Measurements from ENCODE around the gene TEDC1.

The TEDC1 gene

DNA sequence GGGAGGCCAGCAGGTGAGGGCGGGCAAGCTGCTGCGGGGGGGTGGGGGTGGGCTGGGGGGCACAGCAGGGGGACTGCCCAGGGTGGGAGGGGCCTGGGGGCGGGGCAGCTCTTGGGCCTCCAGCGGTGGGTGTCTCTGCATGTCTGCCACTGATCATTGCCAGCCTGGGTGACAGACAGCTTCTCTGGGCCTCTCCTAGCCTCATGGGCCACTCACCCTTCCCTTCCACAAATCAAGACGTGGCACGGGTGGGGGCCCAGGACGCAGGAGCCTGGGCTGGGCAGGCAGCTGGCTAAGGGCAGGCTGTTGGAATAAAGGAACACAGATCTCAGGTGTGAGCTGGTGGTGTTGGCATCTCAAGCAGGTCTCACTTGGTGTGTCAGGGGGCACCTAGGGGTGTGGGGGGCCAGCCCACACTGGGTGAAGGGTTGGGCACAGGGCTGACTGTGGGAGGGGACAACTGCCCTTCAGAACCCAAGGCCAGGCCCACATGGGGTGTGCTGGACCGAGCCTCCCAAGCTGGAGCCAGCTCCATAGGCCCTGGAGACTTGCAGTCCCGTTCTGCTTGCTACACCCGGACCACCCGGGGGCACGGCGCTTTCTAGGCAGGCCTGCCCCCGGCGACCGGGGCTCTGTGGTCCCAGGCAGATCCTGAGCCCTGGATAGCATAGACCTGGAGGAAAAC, 3.0 kb downstream of the TEDC1 start:
- Histone ChIP-seq H3K4me1 (peaks cover 6 to 23% (median 16%) of the 10 kb centered on the region in 10 experiments), H3K4me2 (no peak overlapping the region), H3K9ac (no peak overlapping the region; a peak in 1 of 22 replicates), H3K36me3 (peaks cover 0 to 50% (median 12%) of the 10 kb centered on the region in 11 experiments; a peak in 14 of 22 replicates), H3K27ac (no peak overlapping the region), H4K20me1 (peaks cover 0 to 70% (median 17%) of the 10 kb centered on the region in 11 experiments; a peak in 17 of 22 replicates), H3K4me3 (no peak overlapping the region), H3K27me3 (no peaks in the 10 kb centered on the region), H3K9me3 (replicated peaks in 1 of 11) (no peaks in the 10 kb centered on the region)
- TF ChIP-seq Cebpa-rat (IDR thresholded peaks at IDR 0.05), result no peak

GRCh38 chr14:105494606-105494929, 3.5 kb downstream of the TEDC1 start:
- Histone ChIP-seq H3K9ac (no peak overlapping the region; a peak in 1 of 22 replicates), H4K20me1 (peaks cover 0 to 70% (median 13%) of the 10 kb centered on the region in 11 experiments; a peak in 17 of 22 replicates), H3K4me3 (no peak overlapping the region), H3K9me3 (replicated peaks in 1 of 11) (no peaks in the 10 kb centered on the region), H3K27ac (no peak overlapping the region), H3K4me2 (no peak overlapping the region), H3K27me3 (no peaks in the 10 kb centered on the region), H3K4me1 (peaks cover 1 to 18% (median 11%) of the 10 kb centered on the region in 10 experiments; a peak in 18 of 20 replicates), H3K36me3 (peaks cover 0 to 52% (median 12%) of the 10 kb centered on the region in 11 experiments; a peak in 14 of 22 replicates)
- no peak for TF ChIP-seq Cebpa-rat (IDR thresholded peaks at IDR 0.05)

- Histone ChIP-seq H3K4me3 (no peak overlapping the region), H3K4me2 (no peak overlapping the region), H3K27me3 (no peaks in the 10 kb centered on the region), H4K20me1 (peaks cover 0 to 78% (median 13%) of the 10 kb centered on the region in 11 experiments; a peak in 17 of 22 replicates), H3K9me3 (replicated peaks in 1 of 11) (no peaks in the 10 kb centered on the region), H3K27ac (no peak overlapping the region), H3K36me3 (peaks cover 0 to 52% (median 12%) of the 10 kb centered on the region in 11 experiments; a peak in 14 of 22 replicates), H3K4me1 (peaks cover 0 to 13% (median 10%) of the 10 kb centered on the region in 10 experiments; a peak in 17 of 20 replicates), H3K9ac (no peak overlapping the region; a peak in 1 of 22 replicates)
- TF ChIP-seq Cebpa-rat (IDR thresholded peaks at IDR 0.05), result no peak
Observed at GRCh38 chr14:105495101-105495989, 4.3 kb downstream of the TEDC1 start.

DNA sequence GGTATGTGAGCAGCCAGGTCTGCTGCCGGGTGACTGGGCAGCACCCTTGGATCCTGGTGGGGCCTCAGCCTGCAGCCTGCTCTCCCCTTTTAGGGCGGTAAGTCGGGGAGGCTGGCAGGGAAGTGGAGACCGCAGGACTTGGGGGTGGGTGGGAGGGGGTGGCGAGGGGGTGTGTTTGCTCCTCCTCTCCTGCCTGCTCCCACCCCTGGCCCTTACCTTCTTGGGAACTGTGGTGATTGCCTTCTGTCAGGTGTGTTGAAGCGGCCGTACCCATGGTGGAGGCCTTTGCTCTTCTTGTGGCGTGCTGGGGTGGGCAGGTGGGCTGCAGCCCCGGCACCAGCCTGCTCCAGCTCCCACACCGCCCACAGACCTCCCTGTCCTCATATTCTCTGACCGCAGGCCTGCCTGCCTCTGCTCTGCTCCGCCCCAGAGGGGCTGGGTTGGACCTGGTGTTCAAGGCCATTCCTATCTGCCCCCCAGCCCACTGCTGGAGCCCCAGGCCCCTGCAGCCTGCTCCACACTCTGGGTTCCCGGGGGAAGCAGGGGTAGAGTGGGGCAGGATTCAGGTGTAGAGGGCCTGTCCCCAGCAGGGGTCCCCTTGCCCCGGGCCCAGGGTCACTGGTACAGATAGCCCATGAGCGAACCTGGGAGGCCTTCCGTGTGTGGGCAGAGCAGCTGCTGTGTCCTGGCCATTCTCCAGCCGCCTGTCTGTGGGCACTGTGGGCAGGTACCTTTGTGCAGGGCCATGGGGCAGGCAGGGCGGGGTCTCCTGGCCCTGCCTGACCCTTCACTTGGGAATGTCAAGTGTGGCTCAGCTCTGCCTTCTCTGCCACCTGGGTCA, 5.2 kb downstream of the TEDC1 start:
- Histone ChIP-seq H3K9ac (no peak overlapping the region; a peak in 1 of 22 replicates), H3K4me2 (no peak overlapping the region), H4K20me1 (peaks cover 0 to 84% (median 13%) of the 10 kb centered on the region in 11 experiments; a peak in 17 of 22 replicates), H3K4me1 (peaks cover 0 to 13% (median 10%) of the 10 kb centered on the region in 10 experiments; a peak in 17 of 20 replicates), H3K36me3 (peaks cover 0 to 52% (median 12%) of the 10 kb centered on the region in 11 experiments; a peak in 14 of 22 replicates), H3K9me3 (replicated peaks in 1 of 11) (no peaks in the 10 kb centered on the region), H3K4me3 (no peak overlapping the region), H3K27ac (no peak overlapping the region), H3K27me3 (no peaks in the 10 kb centered on the region)
- no peak for TF ChIP-seq Cebpa-rat (IDR thresholded peaks at IDR 0.05)

DNA sequence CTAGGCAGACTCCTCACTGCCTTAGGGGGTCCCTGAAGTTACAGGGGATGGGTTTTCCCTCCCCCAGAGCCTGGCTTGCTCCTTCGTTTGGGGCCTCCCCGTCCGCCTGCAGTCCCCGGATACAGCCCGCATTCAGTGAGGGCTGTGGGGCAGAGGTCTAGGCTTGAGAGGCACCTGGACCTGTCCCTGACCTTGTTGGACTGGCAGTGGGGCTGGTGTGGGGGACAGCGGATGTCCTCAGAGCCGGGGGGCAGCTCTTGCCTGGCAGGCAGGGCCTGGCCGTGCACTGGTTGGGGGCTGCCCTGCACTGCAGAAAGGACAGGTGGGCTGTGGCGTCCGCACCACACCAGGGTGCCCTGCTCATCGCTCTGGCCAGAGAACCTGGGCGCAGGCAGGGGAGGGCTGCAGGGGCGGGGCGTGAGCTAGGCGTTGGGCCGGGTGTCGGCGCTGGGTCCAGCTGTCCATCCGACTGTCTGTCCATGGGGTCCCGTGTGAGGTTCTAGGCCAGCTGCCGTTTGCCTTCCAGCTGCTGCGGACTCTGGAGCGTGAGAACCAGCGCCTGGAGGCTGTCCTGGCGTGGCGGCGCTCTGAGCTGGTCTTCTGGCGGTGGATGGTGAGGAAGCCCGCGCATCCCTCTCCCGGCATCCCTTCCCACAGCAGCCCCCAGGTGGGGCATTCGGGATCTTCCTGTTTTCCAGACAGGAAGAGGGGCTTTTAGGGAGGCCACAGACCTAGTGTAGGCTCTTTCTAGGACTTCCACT, 6.0 kb downstream of the TEDC1 start:
- H3K27me3 ChIP-seq, result no peaks in the 10 kb centered on the region
- H4K20me1 ChIP-seq, result peaks cover 0 to 81% (median 10%) of the 10 kb centered on the region in 11 experiments; a peak in 17 of 22 replicates
- H3K36me3 ChIP-seq, result peaks cover 0 to 50% (median 12%) of the 10 kb centered on the region in 11 experiments; a peak in 14 of 22 replicates
- H3K9me3 ChIP-seq (replicated peaks in 1 of 11), result no peaks in the 10 kb centered on the region
- no peak overlapping the region for H3K4me2 ChIP-seq
- H3K9ac ChIP-seq, result no peak overlapping the region
- no peak for TF ChIP-seq Cebpa-rat (IDR thresholded peaks at IDR 0.05)
- H3K27ac ChIP-seq, result no peak overlapping the region
- peaks cover 0 to 9% (median 6%) of the 10 kb centered on the region in 10 experiments; a peak in 17 of 20 replicates for H3K4me1 ChIP-seq
- H3K4me3 ChIP-seq, result no peak overlapping the region

GRCh38 chr14:105497671-105498429, 6.8 kb downstream of the TEDC1 start:
- Histone ChIP-seq H3K4me2 (no peak overlapping the region), H3K4me1 (peaks cover 0 to 7% (median 3%) of the 10 kb centered on the region in 10 experiments; a peak in 7 of 20 replicates), H3K36me3 (peaks cover 0 to 42% (median 12%) of the 10 kb centered on the region in 11 experiments; a peak in 14 of 22 replicates), H3K9me3 (replicated peaks in 1 of 11) (no peaks in the 10 kb centered on the region), H4K20me1 (peaks cover 0 to 77% (median 2%) of the 10 kb centered on the region in 11 experiments; a peak in 10 of 22 replicates), H3K9ac (0 out of 22 replicates have a peak overlapping the region, but pooled peaks of 1 of the 11 experiments have one; percentile 13), H3K27me3 (no peaks in the 10 kb centered on the region), H3K27ac (no peak overlapping the region), H3K4me3 (no peak overlapping the region)
- TF ChIP-seq Cebpa-rat (IDR thresholded peaks at IDR 0.05), result no peak

DNA sequence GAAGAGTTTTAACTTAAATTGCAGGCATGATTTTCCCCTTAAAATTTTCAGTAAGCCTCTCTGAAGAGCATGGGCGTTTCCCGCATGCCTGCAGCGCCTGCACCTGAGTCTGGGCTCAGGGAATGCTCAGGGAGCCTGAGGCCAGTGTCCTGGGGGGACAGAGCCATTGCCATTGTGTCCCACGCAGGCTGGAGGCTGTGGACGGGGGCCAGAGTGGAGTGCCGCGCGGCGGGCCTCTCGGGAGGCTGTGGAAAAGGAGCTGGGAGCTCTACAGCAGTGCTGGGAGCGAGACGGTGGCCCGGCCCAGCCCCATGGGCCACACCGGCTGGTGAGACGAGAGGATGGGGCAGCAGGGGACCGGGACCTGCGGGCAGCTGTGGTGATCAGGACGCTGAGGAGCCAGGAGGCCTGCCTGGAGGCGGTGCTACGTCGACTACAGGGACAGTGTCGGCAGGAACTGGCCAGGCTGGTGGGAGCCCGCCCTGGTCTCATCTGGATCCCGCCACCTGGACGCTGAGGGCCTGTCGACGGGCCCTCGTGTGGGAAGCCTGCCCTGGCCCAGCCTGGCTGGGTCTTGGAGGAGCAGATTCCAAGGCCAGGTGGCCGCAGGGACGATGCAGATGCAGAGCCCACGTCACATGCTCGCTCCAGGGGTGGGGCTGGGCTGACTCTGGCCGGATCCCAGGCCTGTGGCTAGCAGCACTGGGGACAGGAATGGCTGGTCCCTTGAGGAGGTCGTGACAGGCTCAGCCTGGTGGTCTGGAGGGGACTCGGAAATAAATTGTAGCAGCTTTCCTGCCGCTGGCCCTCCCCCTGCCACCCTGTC, 7.6 kb downstream of the TEDC1 start:
- no peak for TF ChIP-seq Cebpa-rat (IDR thresholded peaks at IDR 0.05)
- Histone ChIP-seq H3K4me3 (no peak overlapping the region), H3K27me3 (no peaks in the 10 kb centered on the region), H3K36me3 (peaks cover 0 to 38% (median 11%) of the 10 kb centered on the region in 11 experiments; a peak in 13 of 22 replicates), H4K20me1 (peaks cover 0 to 76% (median 0%) of the 10 kb centered on the region in 11 experiments; a peak in 10 of 22 replicates), H3K9ac (no peak overlapping the region), H3K4me2 (no peak overlapping the region), H3K27ac (no peak overlapping the region), H3K4me1 (peaks cover 0 to 15% (median 6%) of the 10 kb centered on the region in 10 experiments; a peak in 10 of 20 replicates), H3K9me3 (replicated peaks in 1 of 11) (no peaks in the 10 kb centered on the region)
